ENCODE results near the gene SHD. TPM values are rescaled to one million over a fixed set of nuclear protein-coding genes. Genes with fewer than 3 reads are reported as not detected.

The SHD gene
- total and polyA plus RNA-seq, 2 donors (not counting 3 experiments of a cell fraction or from before 2014, with no cell fraction given) = not detected

GRCh38 chr19:4316956-4317355, 37.9 kb downstream of the SHD start:
- no peaks in the 10 kb centered on the region for H3K9me3 ChIP-seq (replicated peaks; ENCODE audit: control insufficient read depth, insufficient read depth, low read length)
- H4K20me1 ChIP-seq (replicated peaks; ENCODE audit: control insufficient read depth, extremely low read depth, insufficient read depth, low read length) = no peaks in the 10 kb centered on the region
- BruUV-seq (replicated peaks) = no TSS peak
- H3K4me2 ChIP-seq (ENCODE audit: insufficient read depth, low read length) = no peak overlapping the region
- no peak overlapping the region for H3K9ac ChIP-seq (replicated peaks; ENCODE audit: extremely low read depth, insufficient read depth, low read length)
- DNase-seq (ENCODE audit: low read depth, low spot score) = no peak
- POLR2A ChIA-PET = no interaction called here
- H3K9me1 ChIP-seq (replicated peaks; ENCODE audit: control insufficient read depth, extremely low read depth, insufficient read depth, low read length) = no peaks in the 10 kb centered on the region
- H3K36me3 ChIP-seq (ENCODE audit: control insufficient read depth in 2 of 2, extremely low read depth in 1 of 2, insufficient read depth in 2 of 2, low read length in 2 of 2) = peaks cover 0 to 4% of the 10 kb centered on the region in 2 experiments
- no peak for FAIRE-seq
- H3K4me1 ChIP-seq (ENCODE audit: control insufficient read depth, extremely low read depth, insufficient read depth, low read length) = no peaks in the 10 kb centered on the region
- intact Hi-C loops (cut with micrococcal nuclease) = loop anchor here (10.0 kb wide), 1 partner anchor 858 kb away; no protein-coding TSS in a partner anchor
- no peaks in the 10 kb centered on the region for H3K79me2 ChIP-seq (ENCODE audit: control insufficient read depth, insufficient read depth, low read length)
- no peak overlapping the region for H3K4me3 ChIP-seq (replicated peaks in 1 of 3; ENCODE audit: insufficient read depth in 1 of 3, low read depth in 1 of 3, low read length in 3 of 3)
- CTCF ChIA-PET = no interaction called here
- H3K27ac ChIP-seq (ENCODE audit: insufficient read depth, low read depth, low read length) = no peak overlapping the region
- TF ChIP-seq CTCF (IDR thresholded peaks at IDR 0.05; ENCODE audit: extremely low read depth in 1 of 2, insufficient read depth in 1 of 2, low read depth in 1 of 2, low read length in 2 of 2) (no peak), JUN (IDR thresholded peaks at IDR 0.05; ENCODE audit: borderline replicate concordance, insufficient read depth, insufficient read length, low read depth) (no peak)
- TF ChIP-seq, protein P1, sequence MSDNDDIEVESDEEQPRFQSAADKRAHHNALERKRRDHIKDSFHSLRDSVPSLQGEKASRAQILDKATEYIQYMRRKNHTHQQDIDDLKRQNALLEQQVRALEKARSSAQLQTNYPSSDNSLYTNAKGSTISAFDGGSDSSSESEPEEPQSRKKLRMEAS (IDR thresholded peaks at IDR 0.05; ENCODE audit: insufficient read depth, insufficient read length) = no peak
- no peaks in the 10 kb centered on the region for H3K27me3 ChIP-seq (ENCODE audit: control insufficient read depth in 2 of 2, insufficient read depth in 2 of 2, low read length in 2 of 2)
- no peak overlapping the region for H2AFZ ChIP-seq (ENCODE audit: low read depth, low read length)
- dilution Hi-C loops (cut with MboI; ENCODE audit: extremely low pct_ligation_motif_present, low sequenced_read_pairs) = no loop called here

GRCh38 chr19:4318460-4318859, 39.4 kb downstream of the SHD start:
- no peak for TF ChIP-seq POLR2AphosphoS5 (IDR thresholded peaks at IDR 0.05; ENCODE audit: insufficient read depth, low read depth, low read length)
- TF ChIP-seq JUN (IDR thresholded peaks at IDR 0.05; ENCODE audit: borderline replicate concordance, insufficient read depth, insufficient read length, low read depth) = no peak
- no peak for TF ChIP-seq POLR2A (IDR thresholded peaks at IDR 0.05; ENCODE audit: low read depth, low read length)
- no peak for TF ChIP-seq FOS (IDR thresholded peaks at IDR 0.05; ENCODE audit: borderline replicate concordance, insufficient read depth, low read length)
- no peak for TF ChIP-seq EZH2 (IDR thresholded peaks at IDR 0.05; ENCODE audit: borderline replicate concordance, low read depth, low read length, severe bottlenecking)
- TF ChIP-seq, protein P1 (IDR thresholded peaks at IDR 0.05; ENCODE audit: insufficient read depth, insufficient read length) = no peak
- Histone ChIP-seq H3K36me3 (ENCODE audit: control insufficient read depth in 2 of 2, extremely low read depth in 1 of 2, insufficient read depth in 2 of 2, low read length in 2 of 2) (peaks cover 0 to 4% of the 10 kb centered on the region in 2 experiments), H3K9me1 (replicated peaks; ENCODE audit: control insufficient read depth, extremely low read depth, insufficient read depth, low read length) (no peaks in the 10 kb centered on the region), H3K27ac (ENCODE audit: insufficient read depth, low read depth, low read length) (no peak overlapping the region), H4K20me1 (replicated peaks; ENCODE audit: control insufficient read depth, extremely low read depth, insufficient read depth, low read length) (no peaks in the 10 kb centered on the region), H2AFZ (ENCODE audit: low read depth, low read length) (no peak overlapping the region), H3K4me1 (ENCODE audit: control insufficient read depth, extremely low read depth, insufficient read depth, low read length) (no peaks in the 10 kb centered on the region), H3K9ac (replicated peaks; ENCODE audit: extremely low read depth, insufficient read depth, low read length) (no peak overlapping the region), H3K9me3 (replicated peaks; ENCODE audit: control insufficient read depth, insufficient read depth, low read length) (no peaks in the 10 kb centered on the region), H3K79me2 (ENCODE audit: control insufficient read depth, insufficient read depth, low read length) (no peaks in the 10 kb centered on the region), H3K4me3 (replicated peaks in 1 of 3; ENCODE audit: insufficient read depth in 1 of 3, low read depth in 1 of 3, low read length in 3 of 3) (no peak overlapping the region), H3K4me2 (ENCODE audit: insufficient read depth, low read length) (no peak overlapping the region), H3K27me3 (ENCODE audit: control insufficient read depth in 2 of 2, insufficient read depth in 2 of 2, low read length in 2 of 2) (no peaks in the 10 kb centered on the region)
- dilution Hi-C loops (cut with MboI; ENCODE audit: extremely low pct_ligation_motif_present, low sequenced_read_pairs) = no loop called here
- FAIRE-seq (no peak), DNase-seq (ENCODE audit: low read depth, low spot score) (no peak)
- ChIA-PET POLR2A (no interaction called here), CTCF (interaction anchor here (1.7 kb wide), 1 partner anchor 9 kb away, joined by 5 read pairs; no protein-coding TSS in a partner anchor)
- no TSS peak for BruUV-seq (replicated peaks)
- intact Hi-C loops (cut with micrococcal nuclease) = loop anchor here (10.0 kb wide), 1 partner anchor 856 kb away; no protein-coding TSS in a partner anchor
